Fibroblast of the conjunctiva (primary cell): ENCODE data around the gene KCNAB1.
"Not testable (repeated sequence)": the region's sequence is repeated elsewhere in the genome, so short reads cannot be mapped to it uniquely, and the experiment has no call there.

Experiments used
- DNase-seq: peaks from one replicate; pipeline ENCODE4 v3.0.0-alpha.2; 2010; ENCODE audit warnings: low read depth

The KCNAB1 gene

DNA sequence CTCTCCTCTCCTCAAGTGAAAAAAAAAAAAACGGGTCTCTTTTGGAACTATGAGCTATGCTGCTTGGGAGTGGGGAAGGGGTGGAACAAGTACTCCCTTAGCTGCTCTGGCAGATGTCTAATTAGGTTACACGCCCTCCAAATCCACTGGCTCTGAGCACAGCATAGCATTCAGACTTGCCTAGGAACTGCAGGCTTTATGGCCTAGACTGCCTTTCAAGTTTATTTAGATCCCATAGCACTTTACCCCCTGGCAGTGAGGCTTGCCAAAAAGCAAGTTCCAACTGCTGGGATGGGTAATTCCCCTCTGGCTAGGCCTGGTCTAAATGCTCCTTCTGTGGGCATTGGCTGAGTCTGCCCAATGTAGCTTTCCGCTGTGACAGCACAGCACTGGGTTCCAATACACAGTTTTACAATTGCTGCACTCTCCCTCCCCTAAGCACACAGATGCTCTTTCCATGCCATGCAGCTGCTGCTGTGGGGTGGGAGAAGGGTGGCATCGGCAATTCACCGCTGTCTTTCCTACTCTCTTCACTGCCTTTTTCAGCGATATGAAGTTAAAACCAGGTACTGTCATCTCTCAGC lies 152.8 kb downstream of the KCNAB1 start:
- DNase-seq, result no peak

DNA sequence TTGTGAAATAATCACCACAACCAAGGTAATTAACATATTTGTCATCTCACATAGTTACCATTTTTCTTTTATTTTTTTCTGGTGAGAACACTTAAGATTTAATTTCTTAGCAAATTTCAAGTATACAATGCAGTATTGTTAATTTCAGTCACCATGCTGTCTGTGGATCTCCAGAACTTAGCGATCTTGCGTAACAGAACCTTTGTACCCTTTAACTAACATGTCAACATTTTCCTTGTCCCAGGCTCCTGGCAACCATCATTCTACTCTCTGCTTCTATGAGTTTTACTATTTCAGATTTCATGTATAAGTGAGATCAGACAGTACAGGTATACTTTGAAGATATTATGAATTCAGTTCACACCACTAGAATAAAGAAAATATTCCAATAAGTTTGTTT lies 154.4 kb downstream of the KCNAB1 start:
- DNase-seq, result no peak

DNA sequence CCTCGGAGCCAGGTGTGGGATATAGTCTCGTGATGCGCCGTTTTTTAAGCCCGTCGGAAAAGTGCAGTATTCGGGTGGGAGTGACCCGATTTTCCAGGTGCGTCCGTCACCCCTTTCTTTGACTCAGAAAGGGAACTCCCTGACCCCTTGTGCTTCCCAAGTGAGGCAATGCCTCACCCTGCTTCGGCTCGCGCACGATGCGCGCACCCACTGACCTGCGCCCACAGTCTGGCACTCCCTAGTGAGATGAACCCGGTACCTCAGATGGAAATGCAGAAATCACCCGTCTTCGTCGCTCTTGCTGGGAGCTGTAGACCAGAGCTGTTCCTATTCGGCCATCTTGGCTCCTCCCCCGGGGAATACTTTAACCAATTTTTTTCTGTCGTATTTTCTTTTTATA lies 164.3 kb downstream of the KCNAB1 start:
- not testable (repeated sequence) for DNase-seq

DNA sequence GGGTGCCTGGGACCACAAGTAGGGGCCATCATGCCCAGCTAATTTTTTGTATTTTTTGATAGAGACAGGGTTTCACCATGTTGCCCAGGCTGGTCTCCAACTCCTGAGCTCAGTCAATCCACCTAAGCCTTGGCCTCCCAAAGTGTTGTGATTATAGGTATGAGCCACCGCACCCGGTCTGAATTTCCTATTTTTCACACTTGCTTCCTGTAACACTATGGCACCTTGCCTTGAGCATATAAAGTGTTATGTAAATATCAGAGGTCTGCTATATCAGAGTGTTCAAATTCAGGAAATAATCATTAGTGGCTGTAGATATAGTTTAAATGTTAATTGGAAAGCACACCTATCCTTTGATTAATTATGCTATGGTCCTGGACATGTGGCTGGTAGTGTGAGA lies 165.2 kb downstream of the KCNAB1 start:
- no peak for DNase-seq

DNA sequence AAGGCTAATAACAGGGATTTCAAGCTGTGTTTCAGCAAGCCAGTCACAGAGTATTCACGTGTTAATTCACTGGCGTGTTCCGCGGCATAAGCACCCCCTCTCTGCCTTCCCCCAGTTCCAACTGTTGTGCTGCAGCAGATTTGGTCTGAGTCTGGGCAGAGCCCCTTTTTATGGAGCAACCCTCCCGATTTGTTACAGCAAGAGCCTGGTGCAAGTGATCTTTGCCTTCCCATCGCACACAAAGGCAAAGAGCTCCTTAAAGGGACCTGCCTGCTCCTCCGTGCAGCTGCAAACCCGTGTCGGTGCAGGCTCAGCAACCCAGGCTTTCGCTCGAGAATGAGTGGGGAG lies 170.5 kb downstream of the KCNAB1 start:
- DNase-seq, result no peak

DNA sequence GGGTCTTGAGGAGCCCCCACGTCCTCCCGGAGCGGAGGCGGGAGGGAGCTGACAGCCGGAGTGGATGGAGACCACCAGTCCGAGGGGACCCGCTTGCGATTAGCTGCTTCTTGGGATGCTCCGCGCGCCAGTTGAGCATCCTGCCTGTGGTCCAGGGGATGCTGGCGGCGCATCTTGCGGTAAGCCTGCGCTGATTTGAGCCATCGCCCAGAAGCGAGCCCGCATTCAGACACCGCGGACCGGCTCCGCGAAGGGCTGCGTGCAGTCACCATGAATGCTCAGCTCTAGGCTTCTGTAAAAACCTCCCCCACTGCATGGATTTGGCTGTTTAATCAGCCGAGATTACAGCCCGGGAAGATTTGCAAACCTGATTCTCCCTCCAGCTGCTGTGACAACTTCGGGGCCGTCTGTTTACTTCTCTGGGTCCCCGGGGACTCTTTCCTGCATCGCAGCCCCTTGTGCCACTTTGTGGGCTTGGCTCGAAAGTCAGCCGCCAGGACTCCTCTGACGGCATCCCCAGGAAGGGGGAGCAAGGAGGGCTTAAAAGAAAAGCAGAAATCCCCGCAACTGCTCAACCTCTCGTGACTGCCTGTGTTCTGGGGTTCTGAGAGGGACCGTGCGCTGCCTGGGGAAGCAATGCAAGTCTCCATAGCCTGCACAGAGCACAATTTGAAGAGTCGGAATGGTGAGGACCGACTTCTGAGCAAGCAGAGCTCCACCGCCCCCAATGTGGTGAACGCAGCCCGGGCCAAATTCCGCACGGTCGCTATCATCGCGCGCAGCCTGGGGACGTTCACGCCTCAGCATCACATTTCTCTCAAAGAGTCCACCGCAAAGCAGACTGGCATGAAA lies 171.1 kb downstream of the KCNAB1 start:
- DNase-seq, result no peak

DNA sequence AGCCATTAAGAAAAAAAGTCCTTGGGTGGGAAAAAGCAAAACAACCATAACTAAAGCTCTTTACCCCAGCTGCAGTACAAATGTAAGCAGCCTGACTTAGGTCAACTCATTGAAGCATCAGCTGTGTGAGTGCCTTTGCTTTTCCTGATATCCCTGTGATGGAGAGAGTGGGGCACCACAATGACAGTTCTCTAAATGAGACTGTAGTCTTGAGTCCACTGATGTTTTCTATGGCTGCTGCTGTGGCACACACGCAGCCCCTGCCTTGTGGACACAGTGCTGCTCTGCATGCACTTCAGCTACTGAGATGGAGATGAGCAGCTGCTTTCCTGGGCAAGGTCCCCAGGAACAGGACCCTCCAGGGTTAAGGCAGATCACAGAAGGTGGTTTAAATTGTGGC lies 173.2 kb downstream of the KCNAB1 start:
- no peak for DNase-seq

DNA sequence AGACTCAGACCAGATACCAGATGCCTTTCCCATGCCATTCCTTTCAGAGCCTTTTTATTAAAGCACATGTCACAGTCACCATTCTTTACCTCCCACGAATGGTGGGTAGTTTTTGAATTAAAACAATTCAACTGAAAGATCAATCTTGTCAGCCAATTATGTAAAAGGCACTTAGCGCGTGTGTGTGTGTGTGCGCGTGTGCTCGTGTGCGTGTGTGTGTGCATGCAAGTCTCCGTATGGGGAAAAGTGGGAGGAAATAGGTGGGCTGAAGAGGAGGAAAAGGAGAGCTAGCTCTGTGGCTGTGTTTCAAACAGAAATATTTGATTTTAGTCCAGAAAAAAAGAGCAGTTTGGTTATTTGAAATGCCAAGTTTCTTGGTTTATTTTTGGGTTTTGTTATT lies 177.2 kb downstream of the KCNAB1 start:
- DNase-seq, result no peak

DNA sequence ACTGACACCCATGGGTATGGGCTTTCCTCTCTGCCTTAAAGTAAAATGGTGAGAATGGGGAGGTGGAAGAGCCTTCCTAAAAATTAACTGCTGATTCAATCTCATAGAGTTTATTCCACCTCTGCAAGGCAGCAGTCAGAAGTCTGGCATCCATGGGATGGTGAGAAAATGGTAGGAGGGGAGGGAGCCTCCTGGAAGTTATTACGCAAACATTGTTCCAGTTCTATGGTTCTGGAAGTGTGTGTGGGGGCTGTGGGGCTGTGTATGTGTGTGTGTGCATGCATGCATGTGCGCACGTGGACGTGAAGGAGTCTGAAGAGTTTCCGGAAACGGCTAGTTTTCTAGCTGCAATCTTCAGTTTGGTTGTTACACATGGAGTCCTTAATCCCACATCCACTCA lies 177.6 kb downstream of the KCNAB1 start:
- no peak for DNase-seq

DNA sequence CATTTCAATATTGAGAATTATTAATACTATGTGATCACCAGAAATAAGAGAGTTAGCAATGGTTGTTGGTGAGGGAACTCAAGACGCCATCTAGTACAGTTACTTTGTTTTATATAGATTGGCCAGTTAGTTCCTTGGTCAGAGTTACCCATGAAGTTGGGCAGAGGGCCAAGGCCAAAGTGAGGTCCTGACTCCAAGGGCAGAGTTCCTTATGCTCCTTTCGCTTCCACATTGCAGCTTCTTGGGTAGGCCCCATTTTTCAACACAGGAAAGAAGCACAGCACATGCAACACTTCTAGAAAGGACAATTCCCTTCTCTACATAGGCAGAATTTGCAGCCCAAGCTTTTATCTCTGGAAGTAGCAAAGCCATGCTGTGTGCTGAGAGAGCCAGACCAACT lies 178.6 kb downstream of the KCNAB1 start:
- no peak for DNase-seq

DNA sequence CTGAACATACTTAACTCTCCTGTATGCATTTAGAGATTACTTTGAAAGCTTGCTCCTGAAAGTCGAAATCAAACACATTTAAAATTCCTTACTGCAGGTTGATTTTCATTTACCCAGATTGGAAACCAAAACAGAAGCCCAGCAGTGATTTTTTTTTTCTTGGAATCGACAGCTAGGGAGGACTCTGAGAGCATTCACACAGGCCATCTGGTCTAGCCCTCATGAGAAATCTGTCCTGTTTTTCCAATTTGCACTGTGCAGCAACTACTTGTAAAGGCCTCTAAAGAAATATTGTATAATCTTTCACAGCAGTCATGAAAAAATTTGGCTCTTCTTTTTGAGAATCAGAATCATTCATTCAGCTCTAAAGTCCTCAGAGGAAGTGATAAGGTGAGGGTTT lies 179.2 kb downstream of the KCNAB1 start:
- DNase-seq, result no peak

DNA sequence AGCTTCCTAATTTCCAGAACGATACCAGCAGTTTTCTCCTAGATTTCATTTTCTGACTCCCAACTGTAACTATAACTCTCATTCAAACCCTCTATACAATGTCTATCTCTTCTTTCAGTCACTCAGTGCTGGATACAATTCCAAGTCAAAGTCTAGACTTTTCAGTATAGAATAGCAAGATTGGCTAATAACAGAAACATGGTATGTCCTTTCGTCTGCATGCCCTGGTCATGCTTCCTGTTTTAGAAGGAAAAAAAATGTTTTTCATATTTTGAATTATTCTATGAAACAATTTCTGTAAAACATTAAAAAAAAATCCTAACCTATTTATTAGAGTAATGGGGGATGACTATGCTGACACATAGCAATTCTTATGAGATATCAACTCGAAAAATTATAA lies 180.0 kb downstream of the KCNAB1 start:
- DNase-seq, result no peak

DNA sequence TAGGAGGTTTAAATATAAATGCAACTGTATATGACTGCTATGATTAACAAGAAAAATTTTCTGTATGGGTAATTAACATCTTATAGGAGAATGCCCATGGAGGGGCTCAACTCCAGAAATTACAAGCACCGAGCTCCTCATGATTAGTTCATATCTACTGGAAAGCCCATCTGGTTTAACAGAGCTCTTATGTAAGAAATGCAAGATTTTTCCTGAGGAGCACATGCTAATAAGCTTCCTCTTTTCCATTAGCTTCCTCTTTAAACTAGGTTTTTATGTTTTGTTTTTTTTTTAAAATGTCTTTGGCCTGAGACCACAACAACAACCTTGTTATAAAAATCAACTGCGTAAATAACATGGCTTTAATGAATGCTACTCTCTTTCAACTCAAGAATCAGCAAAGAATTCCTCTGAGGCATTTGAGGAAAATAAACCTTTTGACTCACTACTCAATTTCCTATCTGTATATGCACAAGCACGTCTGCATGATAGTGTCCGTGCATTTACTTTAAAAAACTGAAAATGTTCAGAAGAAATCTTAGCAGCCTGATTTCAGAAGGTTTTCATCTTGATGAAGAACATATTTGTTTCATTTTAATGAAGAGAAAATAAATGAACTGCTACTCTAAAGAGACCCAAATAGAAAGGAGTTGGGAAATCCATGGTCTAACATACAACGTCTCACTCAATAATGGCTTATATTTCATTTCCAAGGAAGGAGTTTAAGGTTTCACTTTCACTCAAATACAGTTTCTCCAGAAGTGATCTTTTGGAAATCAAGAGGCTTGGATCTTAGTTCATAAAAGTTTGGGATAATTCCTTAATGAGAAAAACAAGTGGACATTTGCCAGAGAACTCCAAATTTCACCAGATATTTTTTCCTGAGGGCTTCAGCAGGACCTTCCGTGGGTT lies 180.8 kb downstream of the KCNAB1 start:
- no peak for DNase-seq

DNA sequence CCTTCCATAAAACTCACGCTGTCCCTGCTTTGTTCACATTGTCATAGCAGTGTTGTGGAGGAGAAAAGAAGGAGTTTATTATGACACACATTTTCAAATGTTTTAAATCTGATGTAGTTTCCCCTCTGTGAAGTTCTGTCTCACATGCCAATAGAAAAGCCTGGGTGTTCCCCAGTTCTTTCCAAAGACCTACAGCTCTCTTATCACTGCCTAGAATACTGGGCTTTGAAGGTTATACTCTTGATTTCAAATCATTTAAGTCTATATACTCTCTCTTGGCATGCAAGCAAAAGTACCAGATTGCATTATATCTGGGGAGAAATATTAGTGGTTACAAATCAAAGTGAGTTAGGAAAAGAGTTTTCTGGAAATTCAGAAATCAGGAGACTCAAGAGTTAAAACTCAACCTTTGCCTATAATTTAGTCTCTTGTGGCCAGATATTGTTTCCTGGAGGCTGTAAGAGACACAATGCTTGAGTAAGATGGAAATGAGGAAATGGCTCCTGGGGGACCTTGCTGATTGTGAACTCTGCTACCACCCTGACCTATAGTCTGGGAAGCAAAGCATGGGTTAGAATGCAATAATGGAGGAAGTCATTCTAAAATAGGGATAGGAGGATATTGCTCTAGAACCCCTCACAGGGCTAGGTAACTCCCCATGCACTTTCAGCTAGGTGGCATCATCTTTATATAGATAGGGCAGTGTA lies 182.8 kb downstream of the KCNAB1 start:
- DNase-seq, result no peak

DNA sequence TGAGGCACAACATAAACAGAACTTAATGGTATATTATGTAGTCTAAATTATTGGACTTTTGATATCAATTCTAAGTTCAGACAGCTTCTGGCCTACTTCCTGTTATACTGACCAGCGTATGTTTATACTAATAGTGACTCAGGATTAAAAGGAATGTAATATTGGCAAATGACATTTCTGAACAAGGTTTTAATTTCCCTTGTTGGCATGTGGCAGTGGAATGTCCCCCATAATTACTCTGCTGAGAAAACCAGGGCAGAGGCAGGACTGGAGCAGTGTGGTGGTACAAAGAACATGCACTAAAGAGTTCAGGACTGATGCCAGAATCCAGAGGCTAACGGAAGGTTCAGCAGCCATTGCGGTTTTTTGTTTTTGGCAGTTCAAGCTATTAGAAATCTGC lies 184.0 kb downstream of the KCNAB1 start:
- no peak for DNase-seq

DNA sequence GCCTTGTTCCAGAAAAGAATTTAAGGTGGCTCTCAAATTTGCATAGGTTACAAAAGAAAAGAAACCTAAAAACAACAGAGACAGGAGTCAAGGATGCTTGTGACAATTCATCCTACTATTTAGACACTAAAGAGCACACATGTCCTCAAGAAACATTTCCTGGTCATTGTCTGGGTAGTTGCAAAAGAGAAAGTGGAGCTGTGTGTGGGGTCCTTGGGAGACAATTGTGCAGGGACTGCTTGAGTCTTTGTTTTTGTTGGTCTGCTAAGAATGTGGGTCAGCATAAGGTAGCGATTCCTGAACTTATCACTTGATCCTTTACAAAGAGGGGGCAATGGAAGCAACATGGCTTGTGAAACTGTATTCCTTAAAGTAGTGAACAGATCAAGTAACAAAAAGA lies 185.3 kb downstream of the KCNAB1 start:
- DNase-seq, result no peak

DNA sequence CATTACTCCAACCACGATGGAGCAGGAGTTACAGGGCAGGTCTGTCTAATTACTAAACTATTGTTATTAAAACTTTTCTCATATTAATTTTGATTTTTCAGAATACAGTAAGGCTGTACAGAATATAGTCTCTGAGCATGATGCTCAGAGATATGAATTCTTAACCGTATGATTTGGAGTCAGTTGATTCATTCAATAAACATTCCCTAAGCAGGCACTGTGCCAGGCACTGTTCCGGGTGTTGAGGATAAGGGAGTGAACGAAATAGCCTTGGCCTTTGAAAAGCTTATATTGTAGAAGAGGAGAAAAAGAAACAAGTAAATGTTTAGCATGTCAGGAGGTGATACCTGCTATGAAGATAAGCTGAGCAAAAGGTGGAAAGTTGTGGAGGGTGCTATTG lies 187.3 kb downstream of the KCNAB1 start:
- peak; percentile 34 for DNase-seq

DNA sequence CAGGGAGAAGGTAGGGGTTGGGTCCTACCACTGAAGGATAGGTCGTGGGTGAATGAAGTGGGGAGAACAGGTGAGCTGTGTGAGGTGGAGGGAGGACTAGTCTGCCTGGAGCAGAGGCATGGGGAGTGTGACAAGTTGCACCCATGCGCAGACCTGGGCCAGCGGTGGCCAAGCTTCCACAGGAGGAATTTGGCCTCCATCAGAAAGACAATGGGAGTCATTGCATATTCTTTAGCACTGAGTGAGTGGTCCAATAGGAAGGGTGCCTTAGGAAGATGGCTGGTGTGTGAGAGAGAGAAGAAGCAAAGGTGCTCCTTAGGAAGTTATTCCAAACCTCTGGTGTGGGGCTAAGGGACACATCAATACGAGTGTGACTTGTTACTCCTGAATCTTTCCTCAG lies 191.1 kb downstream of the KCNAB1 start:
- no peak for DNase-seq

DNA sequence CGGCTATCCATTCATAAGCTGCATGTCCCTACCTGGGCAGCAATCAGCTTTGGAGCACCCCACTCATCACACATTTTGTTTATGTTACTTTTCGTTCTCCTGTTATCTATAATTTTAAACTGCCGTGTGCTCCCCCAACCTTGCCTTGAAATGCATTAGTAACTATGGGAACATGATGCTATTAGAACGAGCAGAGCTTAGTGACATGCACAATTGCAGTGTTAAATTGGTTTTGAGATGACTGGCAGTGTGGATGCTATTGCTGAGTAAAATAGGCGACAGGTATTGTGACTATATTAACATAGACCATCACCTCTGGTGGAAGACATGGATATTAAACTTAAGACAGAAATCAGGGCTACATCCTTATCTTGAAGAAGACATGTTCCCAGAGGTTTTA lies 191.6 kb downstream of the KCNAB1 start:
- no peak for DNase-seq

DNA sequence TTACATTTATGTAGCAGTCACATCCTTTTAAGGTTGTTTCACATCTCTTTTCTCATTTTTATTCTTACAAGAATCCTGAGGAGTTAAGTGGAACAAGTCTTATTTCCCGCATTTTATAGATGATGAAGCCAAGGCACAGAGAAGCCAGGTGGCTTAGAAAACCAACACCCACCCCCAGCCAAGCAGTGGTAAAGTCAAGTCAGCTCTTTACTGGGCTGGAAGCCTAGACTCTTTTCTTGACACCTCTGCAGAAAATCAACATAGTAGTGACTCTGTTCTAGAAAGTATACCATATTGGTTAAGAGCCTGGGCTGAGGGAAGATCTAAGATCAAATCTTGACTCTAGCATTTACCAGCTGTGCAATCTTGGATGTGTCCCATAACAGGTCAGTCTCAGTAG lies 195.7 kb downstream of the KCNAB1 start:
- DNase-seq, result no peak

DNA sequence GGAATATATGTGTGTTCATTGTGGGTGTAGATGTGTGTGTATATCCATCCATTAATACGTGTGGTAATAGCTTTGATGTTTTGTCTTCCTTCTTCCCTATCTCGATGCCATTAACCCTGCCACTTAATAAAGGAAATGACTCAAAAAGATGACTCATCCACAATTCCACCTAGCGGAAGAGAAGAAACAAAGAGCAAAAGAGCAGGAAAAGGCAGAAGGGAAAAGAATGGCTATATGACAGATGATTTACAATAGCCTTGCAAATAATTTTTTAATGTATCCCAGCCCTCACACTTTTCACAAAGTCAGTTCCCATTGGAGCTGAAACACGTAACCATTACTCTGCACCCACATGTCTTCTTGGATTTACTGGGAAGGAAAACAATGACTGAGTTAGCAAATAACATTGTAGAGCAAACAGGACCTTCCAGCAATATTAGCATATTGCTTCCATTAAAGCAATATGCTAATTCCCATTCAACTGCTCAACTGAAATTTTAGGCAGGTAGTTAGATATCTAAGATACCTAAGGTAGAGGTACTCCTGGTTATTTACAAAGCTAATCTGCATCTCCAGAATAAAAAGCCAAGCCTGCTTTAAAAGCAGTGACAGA lies 197.2 kb downstream of the KCNAB1 start:
- no peak for DNase-seq

DNA sequence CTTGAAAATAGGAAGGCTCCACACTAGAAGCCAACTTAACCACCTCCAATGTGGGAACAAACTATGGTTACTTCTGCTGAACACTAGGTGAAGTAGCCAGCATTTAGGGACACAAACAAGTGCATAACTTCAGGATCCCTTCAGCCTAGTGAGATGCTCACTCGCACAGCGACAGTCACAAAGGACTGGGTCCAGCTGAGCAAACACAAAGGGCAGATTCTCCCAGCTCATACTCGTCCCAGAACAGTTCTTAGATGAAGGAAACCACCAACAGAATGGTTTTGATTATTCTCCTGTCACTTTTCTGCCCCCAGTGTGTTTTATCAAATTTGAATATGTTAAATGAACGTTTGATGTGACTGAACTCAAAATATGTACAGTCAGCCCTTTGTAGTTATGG lies 201.6 kb downstream of the KCNAB1 start:
- DNase-seq, result no peak
